ENCODE measurements around the gene TENM3.

Gene TENM3

DNA sequence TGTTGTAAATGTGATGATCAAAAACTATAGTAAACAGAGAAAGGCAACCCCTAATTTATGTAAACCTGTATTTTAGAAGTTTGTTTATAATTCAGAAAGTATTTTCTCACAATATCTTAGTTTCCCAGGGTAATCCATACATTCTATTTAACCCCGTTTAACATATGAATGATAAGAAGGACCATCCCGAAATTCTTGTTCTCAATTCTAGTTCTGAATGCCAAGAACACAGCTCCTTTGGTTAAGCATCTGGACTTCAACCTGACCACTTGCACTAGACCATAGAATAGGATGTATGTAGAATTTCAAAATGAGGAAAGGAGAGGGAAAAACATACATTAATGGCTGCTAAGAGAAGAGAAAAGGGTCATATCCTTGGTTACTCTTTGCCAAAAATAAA is 227.0 kb downstream of the TENM3 start:
- DNase-seq, result no peak

DNA sequence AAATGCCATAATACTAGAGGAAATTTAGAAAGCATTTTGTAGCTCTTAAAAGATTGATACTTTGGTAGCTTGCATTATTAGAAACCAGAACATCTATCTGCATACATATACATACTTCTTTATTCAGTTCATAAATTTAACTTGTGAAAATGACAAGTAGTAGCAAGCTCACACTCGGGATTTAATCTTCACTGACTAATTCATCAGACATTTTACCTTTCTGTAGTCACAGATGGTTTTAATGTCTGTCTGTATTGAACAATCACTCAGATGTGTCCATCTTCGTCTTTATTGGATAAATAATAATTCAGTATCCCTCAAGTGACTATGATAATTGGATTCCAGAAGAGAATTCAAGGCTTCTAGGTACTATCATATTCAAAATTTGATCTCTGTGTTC is 232.3 kb downstream of the TENM3 start:
- no peak for DNase-seq

DNA sequence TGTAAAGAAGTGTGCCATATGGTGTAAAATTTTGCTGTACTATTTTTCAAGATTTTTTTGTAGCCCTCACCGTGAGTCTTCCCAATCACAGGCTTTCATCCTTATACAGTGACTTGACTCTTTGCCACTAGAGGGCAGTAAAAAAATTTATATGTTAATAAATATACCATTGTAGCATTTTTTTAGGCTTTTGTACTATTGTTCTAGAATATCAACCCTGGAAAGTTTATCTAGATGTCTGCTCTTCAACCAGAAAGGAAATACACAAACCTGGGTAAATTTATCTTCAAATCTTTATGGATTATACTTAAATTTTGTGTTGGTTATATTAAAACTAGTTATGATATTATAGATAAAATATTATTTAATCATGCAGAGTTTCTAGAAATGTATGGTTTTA is 235.3 kb downstream of the TENM3 start:
- DNase-seq, result peak; percentile 50

DNA sequence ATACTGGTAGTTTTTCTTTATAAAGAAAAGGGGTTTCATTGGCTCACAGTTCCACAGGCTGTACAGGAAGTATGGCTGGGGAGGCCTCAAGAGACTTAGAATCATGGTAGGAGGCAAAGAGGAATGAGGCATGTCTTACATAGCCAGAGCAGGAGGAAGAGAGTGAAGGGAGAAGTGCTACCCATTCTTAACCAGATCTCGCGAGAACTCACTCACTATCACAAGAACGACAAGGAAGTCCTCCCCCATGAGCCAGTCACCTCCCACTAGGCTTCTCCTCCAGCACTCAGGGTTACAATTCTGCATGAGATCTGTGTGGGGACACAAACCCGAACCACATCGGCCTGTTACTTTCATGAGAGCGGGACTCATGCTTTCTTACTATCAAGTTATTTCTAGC is 240.5 kb downstream of the TENM3 start:
- no peak for DNase-seq

DNA sequence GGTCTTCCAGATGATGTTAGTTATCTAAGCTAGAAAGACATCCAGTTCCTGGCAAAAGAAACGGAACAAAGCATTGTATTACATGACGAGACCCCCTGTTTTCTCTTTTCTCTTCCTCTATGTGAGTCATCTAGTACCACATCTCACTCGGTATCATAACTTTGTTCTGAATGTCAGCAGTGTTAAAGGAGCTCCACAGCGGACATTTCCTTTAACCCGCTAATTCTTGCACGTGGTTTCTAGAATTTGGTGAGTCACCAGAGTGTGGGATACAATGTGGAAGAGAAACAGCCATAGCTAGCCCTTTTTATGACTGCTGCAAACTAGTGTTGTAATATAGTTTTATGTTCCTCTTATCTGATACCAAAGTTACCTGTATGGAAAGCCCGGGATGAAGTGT is 243.7 kb downstream of the TENM3 start:
- no peak for DNase-seq

DNA sequence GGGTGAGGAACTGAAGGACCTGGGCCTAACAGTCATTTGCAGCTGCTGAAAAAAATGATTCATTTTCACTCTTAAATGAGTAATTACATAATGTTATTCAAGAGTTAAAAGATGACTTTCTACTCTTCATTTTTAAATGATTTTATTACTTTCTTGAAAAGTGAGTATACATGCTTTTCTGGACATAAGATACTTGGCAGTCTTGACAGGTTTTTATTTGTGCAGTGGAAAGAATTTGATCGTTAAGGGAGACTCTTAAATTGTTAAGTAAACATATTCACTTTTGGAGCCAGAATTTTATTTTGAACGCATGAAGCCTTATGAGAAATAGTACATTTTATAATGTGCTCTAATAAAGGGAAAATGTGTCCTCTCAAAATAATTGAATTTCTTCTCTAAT is 245.7 kb downstream of the TENM3 start:
- DNase-seq, result no peak

DNA sequence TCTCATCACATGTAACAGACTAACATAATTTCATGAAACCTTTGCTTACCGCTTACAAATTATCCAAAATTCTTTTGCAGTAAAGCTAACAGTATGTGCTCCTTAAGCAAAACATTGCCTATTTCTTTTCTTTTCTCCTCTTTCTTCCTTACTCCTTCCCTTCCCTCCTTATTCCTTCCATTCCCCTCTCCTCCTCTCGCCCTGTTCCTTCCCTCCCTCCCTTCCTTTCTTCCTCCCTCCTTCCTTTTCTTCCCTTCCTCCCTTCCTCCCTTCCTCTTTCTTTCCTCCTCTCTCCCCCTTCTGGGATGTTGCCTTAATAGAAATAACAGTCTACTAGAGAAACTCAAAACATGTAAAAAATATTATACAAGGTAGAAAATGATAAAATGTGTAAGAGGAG is 246.4 kb downstream of the TENM3 start:
- no peak for DNase-seq

DNA sequence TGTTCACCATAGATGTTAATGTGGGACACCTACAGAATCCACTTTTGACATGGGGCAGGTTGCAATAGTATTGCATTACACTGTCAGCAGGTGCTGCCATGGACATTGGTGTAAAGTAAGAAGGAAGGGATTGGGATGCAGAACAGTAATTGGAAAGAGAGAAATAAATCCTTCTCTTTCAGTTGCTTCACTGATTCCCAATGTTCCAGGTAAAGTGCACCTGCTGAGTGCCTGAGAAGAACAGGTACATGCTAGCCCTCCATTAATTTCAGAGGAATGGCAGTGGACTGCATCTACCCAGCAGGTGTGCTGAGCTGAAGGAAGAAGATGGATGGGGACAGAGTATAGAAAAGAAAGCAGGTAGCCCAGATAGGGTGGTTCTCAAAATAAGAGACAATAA is 248.5 kb downstream of the TENM3 start:
- DNase-seq, result no peak

DNA sequence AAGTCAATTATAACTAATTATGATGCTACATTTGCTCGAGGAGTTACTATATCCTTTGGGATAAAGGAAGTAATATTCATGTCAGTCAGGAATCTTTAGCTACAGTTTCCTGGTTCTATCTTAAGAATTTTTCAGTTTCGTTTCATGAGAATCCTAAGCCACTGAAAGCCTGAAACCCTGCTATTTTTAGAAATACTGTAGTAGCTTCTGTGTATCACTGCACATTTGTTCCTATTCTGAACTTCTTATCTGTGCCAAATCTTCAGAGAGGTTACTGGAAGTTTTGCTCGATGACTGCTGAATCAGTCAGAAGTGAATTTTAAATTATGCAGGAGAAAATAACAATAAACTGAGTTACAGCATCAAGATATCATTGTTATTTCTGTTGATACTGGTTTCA is 249.2 kb downstream of the TENM3 start:
- no peak for DNase-seq

DNA sequence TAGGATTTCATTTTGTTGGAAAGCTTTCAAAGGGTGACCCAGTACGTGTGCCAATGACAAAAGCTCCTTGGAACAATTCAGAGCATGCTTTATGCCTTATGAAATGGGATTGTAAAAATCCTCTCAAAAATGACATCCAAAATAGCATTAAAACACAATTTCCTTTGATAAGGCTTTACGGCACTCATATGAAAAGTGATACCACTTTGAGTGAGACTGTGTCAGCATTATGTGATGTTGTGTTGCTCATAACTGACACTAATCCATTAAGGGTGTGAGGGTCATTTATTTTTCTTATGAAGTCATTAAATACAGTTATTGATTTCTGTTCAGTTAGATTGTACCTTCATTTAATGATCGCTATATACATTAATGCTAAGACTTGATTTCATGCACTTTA is 250.2 kb downstream of the TENM3 start:
- no peak for DNase-seq

DNA sequence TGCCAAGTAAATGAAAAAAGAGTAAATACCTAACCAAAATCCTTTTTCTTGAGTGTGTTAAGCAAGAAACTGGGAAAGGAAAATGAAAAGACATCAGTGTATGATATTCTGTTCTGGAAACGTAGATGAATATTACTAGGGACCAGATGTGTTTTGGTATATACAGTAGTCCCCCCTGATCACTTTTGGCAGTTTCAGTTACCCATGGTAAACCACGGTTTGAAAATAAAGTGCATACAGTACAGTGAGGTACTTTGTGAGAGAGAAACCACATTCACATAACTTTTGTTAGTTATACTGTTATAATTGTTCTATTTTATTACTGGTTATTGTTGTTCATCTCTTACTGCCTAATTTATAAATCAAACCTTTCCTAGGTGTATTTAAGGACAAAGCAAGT is 250.9 kb downstream of the TENM3 start:
- DNase-seq, result no peak

DNA sequence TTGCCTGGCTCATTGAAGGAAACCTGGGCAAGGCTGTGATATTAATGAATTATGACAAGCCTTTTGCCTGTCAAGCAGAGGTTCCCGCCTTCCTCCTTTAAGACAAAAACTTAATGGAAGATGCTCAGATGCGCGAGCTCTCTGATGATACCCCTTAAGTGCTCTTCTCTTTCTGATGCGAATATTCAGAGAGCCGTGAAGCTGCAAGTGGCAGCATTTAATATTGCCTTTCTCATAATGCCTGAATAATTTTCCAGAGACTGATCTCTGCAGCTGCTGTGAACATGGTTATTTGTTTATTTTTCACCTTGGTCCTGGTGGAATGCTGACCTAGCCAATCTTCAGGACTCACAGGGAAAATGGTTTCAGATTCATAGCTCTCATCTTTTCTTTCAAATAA is 251.8 kb downstream of the TENM3 start:
- DNase-seq, result no peak

DNA sequence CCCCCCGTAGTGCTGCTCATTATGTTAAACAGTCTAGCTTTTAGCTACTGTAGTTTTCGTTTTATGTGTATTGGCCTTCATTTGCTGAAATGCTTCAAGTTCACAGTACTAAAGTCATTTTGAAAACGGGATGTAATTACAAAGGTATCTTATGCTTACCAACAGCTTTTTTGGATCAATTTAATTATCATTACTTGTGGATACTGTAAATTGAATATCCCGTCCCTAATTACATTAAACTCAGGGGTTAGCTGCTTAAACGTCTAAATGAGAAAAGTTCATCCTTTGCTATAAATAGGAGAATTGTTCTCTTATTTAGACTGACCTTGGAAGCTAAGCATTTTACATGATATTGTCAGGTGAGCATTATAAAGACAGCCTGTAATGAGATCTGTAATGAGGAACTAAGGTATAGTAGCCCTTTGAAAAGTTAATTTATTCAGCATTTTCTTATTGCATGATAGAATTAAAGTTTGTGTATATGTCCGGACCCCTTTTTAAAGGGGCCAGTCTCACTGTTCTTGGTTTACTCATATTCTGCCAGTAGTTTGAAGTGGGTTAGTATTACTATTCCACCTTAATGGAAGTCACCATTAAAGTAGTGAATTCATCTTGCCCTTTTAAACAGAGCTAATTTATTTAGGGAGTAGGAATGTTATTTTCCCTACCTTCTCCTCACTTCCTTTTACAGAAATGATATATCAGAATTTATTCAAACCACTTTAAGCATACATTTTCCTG is 252.6 kb downstream of the TENM3 start:
- DNase-seq, result no peak

DNA sequence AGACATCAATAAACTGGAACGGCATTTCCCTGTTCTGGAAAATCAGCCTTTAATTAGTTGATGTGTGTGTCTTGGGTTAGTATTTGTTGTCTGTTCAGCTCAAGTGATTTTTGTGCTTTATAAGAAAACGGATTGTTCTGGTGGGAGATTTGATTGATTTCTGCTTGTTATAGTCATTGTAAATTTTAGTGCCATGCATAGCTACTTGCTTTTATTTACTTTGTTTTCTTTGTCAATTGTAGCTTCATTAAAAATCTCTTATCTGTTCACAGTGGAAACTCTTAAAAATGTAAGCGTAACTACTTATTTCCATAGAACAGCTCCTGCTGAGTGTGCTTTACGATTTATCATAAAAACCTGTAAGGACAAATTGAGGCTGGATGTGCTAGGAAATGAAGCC is 253.2 kb downstream of the TENM3 start:
- DNase-seq, result no peak

DNA sequence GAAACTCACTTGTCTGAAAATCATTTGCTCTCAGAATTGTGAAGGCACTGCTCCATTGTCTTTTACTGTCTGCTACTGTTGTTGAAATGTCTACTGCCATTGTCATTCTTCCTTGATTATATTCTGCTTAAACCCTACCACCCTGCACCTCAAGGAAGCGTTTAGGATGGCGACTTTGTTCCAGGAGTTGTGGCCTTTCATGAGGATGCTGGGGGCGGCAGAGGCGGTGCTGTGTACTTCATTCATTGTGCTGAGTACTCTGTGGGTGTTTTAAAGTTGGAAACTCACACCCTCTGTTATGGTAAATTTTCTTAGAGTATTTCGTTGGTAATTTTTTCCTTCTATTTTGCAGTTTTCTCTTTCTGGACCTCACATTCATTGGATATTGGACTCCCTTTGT is 258.9 kb downstream of the TENM3 start:
- no peak for DNase-seq

DNA sequence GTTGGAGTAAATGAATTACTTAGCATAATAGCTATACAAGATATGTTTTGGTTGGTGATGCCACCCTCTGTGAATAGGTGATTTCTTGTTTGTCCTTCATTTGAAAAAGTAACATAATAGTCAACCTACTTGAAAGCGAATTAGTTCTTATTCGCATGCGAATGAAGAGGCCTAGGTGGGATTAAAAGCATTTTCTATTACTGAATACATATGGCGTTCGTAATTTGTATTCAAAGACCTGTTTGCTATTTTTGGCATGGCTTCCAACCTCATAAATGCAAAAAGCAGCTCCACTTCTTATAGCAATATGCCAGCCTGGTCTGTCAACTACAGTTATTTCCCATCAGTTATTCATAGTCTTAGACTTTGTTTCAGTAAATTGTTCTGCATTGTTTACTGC is 261.3 kb downstream of the TENM3 start:
- DNase-seq, result no peak

DNA sequence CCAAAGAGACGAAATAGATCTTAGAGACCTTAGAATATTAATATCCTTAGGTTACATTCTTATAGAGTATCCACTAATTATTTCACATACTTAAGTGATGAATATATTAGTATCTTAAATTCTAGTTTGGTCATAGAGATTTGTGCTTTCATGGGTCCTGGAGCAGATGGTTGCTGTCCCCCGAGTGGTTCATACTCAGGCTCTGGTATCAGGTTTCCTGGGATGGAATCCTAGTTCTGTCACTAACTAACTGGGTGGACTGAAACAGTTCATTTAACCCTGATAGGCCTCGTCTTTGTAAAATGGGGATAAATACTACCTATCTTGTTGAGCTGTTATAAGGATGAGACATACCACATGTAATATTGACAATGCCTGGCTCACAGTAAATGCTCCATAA is 264.6 kb downstream of the TENM3 start:
- no peak for DNase-seq

DNA sequence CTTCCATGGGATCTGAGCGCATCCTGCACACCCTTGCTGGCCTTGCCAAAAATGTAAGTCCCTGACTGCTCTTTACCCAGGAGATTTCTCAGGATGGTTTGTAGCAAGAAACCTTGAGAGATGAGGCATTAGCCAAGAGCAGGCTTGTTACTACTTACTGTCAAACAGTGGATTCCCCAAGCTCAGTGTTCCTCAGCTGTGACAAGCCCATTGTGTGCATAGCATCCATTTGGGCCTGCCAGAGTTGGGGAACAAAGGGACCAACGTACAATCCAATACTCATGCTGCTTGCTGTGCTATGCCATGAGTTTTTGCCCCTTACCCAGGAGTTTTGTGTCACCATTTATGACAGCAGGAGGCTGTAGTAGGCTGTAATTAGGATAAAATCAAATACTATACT is 267.6 kb downstream of the TENM3 start:
- no peak for DNase-seq

DNA sequence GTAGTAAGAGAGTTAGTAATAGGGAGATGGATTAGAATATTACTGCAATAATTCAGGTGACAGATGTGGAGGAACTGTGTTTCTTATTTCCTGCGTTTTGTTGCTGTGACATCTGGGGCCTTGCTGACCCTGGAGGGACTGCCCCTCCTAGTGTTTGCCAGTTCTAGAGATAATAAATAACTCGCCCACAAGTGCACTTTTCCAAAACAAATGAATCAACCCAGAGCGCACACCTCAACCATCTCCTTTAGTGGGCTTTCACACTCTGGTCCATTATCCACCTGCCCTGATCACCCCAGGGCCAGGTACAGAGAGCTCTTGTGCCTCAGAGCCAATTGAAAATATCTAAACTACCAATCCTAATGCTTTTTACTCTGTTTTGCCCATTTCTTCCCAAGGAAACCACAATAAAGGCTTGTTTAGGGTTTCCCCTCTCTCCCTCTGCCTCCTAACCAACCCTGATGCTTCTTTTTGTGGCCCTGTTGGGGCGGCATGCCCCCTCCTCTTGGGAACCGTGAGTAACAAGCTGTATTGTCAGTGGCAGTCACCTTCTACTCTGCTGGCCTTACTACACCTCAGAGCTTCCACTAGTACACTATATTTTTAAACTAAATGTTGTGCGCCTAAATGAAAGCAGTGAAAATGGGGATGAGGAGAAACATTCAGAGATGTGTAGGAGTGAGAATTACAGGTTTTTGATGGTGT is 270.5 kb downstream of the TENM3 start:
- no peak for DNase-seq

DNA sequence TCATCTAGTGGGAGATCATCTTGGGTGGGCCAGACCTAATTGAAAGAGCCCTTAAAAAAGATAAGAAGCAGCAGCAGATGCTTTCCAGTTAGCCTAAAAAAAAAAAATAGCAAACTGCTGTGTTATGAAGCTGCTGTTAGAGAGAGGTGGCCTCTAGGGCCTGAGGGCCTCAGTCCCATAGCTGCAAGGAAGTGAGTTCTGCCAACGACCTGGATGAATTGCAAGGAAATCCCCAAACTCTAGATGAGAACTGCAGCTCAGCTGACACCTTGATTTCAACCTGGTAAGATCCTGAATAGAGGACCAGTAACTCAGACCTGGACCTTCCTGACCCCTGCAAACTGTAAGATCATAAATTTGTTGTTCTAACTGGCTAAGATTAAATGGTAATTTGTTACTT is 275.2 kb downstream of the TENM3 start:
- DNase-seq, result no peak

DNA sequence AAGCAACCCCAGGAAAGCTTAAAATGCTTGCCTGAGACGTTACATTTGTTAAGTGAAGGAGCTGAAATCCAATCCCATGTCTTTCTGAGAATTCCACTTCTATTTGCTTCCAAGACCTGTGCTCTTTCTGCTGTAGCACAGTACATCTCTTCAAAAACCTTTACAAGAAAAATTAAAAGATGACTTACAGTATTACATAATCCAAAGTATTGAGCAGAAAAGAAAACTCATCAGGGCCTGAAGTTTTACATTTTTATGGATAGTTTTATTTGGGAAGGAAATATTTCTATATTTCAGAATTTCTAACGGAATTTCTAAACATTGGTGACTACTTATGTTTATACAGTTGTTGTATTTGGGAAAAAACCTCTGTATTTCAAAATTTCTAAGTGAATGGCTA is 276.3 kb downstream of the TENM3 start:
- DNase-seq, result no peak

DNA sequence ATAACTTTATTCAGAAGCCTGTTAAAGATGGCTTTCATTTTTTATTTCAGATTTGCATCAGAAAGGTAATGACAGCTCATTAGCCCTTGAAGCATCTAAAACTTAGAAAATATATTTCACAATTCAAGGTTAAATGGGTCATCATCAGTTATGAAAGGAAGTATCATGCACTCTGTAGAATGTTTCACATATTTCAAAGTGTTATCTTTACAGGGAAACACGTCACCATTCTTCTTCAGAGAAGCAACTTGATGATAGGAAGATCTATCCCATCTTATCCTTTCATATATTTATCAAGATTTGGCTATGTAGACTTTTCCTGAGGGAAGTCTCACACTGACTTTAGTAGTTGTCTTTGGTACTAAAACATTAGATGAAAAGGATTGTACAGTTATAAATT is 277.8 kb downstream of the TENM3 start:
- no peak for DNase-seq

DNA sequence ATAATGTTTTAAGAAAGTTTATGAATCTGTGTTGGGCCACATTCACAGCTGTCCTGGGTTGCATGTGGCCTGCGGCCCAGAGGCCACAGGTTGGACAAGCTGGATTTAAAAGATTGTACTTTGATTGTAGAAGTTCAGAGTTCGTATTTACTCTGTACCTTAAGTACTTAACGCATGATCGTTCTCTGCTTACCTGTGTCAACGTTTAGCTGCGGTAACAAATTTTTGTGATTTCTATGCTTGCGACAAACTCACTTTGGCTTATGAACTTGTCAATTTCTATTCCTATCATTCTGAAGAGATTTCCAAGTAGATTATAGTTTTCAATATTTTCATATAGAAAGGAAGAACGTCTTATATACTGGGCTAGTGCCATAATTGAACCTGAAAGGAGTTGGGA is 285.6 kb downstream of the TENM3 start:
- no peak for DNase-seq

DNA sequence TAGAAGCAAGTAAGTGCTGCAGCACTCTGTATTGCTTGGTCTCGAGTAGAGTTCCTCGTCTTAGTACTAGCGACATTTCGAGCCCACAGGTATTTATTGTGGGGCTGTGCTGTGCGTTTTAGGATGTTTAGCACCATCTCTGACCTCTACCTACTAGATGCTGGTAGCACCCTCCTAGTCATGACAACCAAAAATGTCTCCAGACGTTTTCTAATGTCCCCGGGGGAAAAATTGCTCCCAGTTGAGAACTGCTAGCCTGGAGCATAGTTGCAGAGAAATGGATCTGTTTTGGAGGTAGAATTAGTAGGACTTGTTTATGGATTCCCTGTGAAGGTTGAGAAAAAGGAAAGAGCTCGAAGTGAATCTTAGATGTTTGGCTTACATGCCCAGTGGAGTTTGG is 287.2 kb downstream of the TENM3 start:
- no peak for DNase-seq

DNA sequence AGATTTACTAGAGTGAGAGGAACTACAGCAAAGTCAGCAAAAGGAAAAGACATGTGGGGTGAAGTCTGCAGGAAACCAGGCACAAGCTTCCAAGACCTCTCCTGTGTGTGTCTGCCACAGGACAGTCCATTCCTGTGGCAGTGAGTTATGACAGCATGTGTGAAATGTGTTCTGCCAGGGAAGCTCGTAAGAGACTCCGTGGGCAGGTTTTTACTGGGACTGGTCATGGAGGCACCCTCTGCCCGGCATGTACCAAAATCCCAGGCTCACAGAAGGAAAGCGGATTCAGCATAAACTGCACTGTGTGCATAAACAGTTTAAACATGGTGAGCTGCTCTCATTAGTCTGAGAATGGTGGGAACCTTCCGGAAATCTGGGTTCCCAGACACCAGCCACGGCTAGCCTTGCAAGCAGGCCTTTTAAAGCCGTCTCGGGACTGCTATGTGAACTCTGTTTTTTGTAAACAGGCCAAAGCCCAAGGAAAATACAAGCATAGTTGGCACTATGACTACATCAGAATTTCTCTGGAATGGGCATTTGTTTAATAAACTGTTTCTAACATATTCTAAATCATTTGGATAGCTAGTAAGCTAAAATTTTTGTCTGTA is 288.5 kb downstream of the TENM3 start:
- no peak for DNase-seq
